Measurements from ENCODE around the gene OR2T35.

OR2T35 gene

GRCh38 chr1:248631354-248632008, 13.6 kb downstream of the OR2T35 start:
- Histone ChIP-seq H3K27ac (ENCODE audit: low read length) (no peak overlapping the region), H3K27me3 (ENCODE audit: insufficient read depth, low read length, poor library complexity) (no peaks in the 10 kb centered on the region), H3K4me2 (ENCODE audit: insufficient read depth, low read length) (no peak overlapping the region), H3K4me3 (ENCODE audit: low read depth in 1 of 2, low read length in 2 of 2) (no peak overlapping the region), H3K9ac (ENCODE audit: low read depth, low read length) (no peak overlapping the region), H2AFZ (ENCODE audit: low read depth, low read length) (no peak overlapping the region), H3K79me2 (ENCODE audit: insufficient read depth, low read length) (no peaks in the 10 kb centered on the region), H3K36me3 (ENCODE audit: insufficient read depth, low read length) (no peaks in the 10 kb centered on the region), H4K20me1 (ENCODE audit: insufficient read depth, low read length) (no peaks in the 10 kb centered on the region), H3K9me3 (ENCODE audit: insufficient read depth, low read length, severe bottlenecking) (no peaks in the 10 kb centered on the region), H3K4me1 (ENCODE audit: insufficient read depth, low read length) (no peaks in the 10 kb centered on the region)
- no peak for DNase-seq
- TF ChIP-seq CTCF (IDR thresholded peaks at IDR 0.05; ENCODE audit: borderline replicate concordance, extremely low read depth, low read length, poor library complexity, severe bottlenecking) (no peak), EZH2 (IDR thresholded peaks at IDR 0.05; ENCODE audit: borderline replicate concordance, low read depth, low read length, severe bottlenecking) (no peak)
- ATAC-seq (ENCODE audit: insufficient read depth, low read depth), result no peak

- H3K27ac ChIP-seq (ENCODE audit: low read length), result no peak overlapping the region
- H3K27me3 ChIP-seq (ENCODE audit: insufficient read depth, low read length, poor library complexity), result no peaks in the 10 kb centered on the region
- H3K79me2 ChIP-seq (ENCODE audit: insufficient read depth, low read length), result no peaks in the 10 kb centered on the region
- no peak overlapping the region for H3K4me3 ChIP-seq (ENCODE audit: low read depth in 1 of 2, low read length in 2 of 2)
- H4K20me1 ChIP-seq (ENCODE audit: insufficient read depth, low read length), result no peaks in the 10 kb centered on the region
- H3K4me2 ChIP-seq (ENCODE audit: insufficient read depth, low read length), result no peak overlapping the region
- H3K4me1 ChIP-seq (ENCODE audit: insufficient read depth, low read length), result no peaks in the 10 kb centered on the region
- ATAC-seq (ENCODE audit: insufficient read depth, low read depth), result no peak
- H2AFZ ChIP-seq (ENCODE audit: low read depth, low read length), result no peak overlapping the region
- H3K9me3 ChIP-seq (ENCODE audit: insufficient read depth, low read length, severe bottlenecking), result no peaks in the 10 kb centered on the region
- no peak overlapping the region for H3K9ac ChIP-seq (ENCODE audit: low read depth, low read length)
- DNase-seq, result no peak
- no peak for TF ChIP-seq CTCF (IDR thresholded peaks at IDR 0.05; ENCODE audit: borderline replicate concordance, extremely low read depth, low read length, poor library complexity, severe bottlenecking)
- TF ChIP-seq EZH2 (IDR thresholded peaks at IDR 0.05; ENCODE audit: borderline replicate concordance, low read depth, low read length, severe bottlenecking), result no peak
- H3K36me3 ChIP-seq (ENCODE audit: insufficient read depth, low read length), result no peaks in the 10 kb centered on the region
These were observed 14.5 kb downstream of the OR2T35 start for GRCh38 chr1:248630551-248630950.

- no peak overlapping the region for H3K4me3 ChIP-seq (ENCODE audit: low read depth in 1 of 2, low read length in 2 of 2)
- H3K27me3 ChIP-seq (ENCODE audit: insufficient read depth, low read length, poor library complexity), result no peaks in the 10 kb centered on the region
- DNase-seq (no peak), ATAC-seq (ENCODE audit: insufficient read depth, low read depth) (no peak)
- H3K27ac ChIP-seq (ENCODE audit: low read length), result no peak overlapping the region
- no peaks in the 10 kb centered on the region for H3K36me3 ChIP-seq (ENCODE audit: insufficient read depth, low read length)
- no peaks in the 10 kb centered on the region for H3K9me3 ChIP-seq (ENCODE audit: insufficient read depth, low read length, severe bottlenecking)
- no peaks in the 10 kb centered on the region for H3K4me1 ChIP-seq (ENCODE audit: insufficient read depth, low read length)
- no peak for TF ChIP-seq EZH2 (IDR thresholded peaks at IDR 0.05; ENCODE audit: borderline replicate concordance, low read depth, low read length, severe bottlenecking)
- TF ChIP-seq CTCF (IDR thresholded peaks at IDR 0.05; ENCODE audit: borderline replicate concordance, extremely low read depth, low read length, poor library complexity, severe bottlenecking), result no peak
- no peaks in the 10 kb centered on the region for H3K79me2 ChIP-seq (ENCODE audit: insufficient read depth, low read length)
- H2AFZ ChIP-seq (ENCODE audit: low read depth, low read length), result no peak overlapping the region
- H3K4me2 ChIP-seq (ENCODE audit: insufficient read depth, low read length), result no peak overlapping the region
- H3K9ac ChIP-seq (ENCODE audit: low read depth, low read length), result no peak overlapping the region
- H4K20me1 ChIP-seq (ENCODE audit: insufficient read depth, low read length), result no peaks in the 10 kb centered on the region
These were observed 16.9 kb downstream of the OR2T35 start for GRCh38 chr1:248627971-248628844.
